Lower lobe of right lung (tissue), 2 donors: ENCODE data around the gene OTOG. TPM values are rescaled to one million over a fixed set of nuclear protein-coding genes. Genes with fewer than 3 reads are reported as not detected.

Experiments
- ATAC-seq, 2 donors: fragments of 200-7000 bp; cut with Tn5 transposase; one replicate each; pipeline ENCODE4 v1.9.1; 2020 to 2022; ENCODE audit warnings: mild to moderate bottlenecking in 2 of 2, moderate library complexity in 2 of 2
- DNase-seq: peaks from one replicate; pipeline ENCODE4 v3.0.0-alpha.2; 2020
- H3K27ac ChIP-seq: fragments of 200-600 bp; one replicate; pipeline ENCODE4 v1.8.0; 2022
- H3K27me3 ChIP-seq: fragments of 200-600 bp; one replicate; pipeline ENCODE4 v1.8.0; 2022; ENCODE audit warnings: low read depth
- H3K36me3 ChIP-seq: fragments of 200-600 bp; one replicate; pipeline ENCODE4 v1.8.0; 2022; ENCODE audit warnings: mild to moderate bottlenecking
- H3K4me1 ChIP-seq: fragments of 200-600 bp; one replicate; pipeline ENCODE4 v1.8.0; 2022
- H3K4me3 ChIP-seq: fragments of 200-600 bp; one replicate; pipeline ENCODE4 v1.8.0; 2022; ENCODE audit warnings: mild to moderate bottlenecking
- H3K9me3 ChIP-seq: fragments of 200-600 bp; one replicate; pipeline ENCODE4 v1.8.0; 2022
- intact Hi-C: fragments of 100-400 bp; cut with DNase I; formaldehyde crosslinking; loops from one replicate; pipeline ENCODE4 v1.11.0; 2022
- total RNA-seq: library from RNA; stranded (reverse); fragmentation: NEBNext Ultra II Directional; extraction: Animal tissue kit (Norgen Biotek cat#: 25700); gene quantifications from one replicate; pipeline ENCODE4 v1.2.1, GENCODE V29; 2021
- TF ChIP-seq, protein P1 (sequence below): fragments of 200-600 bp; IDR thresholded peaks from one replicate; pipeline ENCODE4 v1.8.0; 2022; ENCODE audit warnings: antibody characterized with exemption, mild to moderate bottlenecking
- donor health status: DM: no; HTN: yes; CAD: no; lungs with severe emphysema.

OTOG gene
- total RNA-seq, 1 donor from 2014 or later, result not detected

DNA sequence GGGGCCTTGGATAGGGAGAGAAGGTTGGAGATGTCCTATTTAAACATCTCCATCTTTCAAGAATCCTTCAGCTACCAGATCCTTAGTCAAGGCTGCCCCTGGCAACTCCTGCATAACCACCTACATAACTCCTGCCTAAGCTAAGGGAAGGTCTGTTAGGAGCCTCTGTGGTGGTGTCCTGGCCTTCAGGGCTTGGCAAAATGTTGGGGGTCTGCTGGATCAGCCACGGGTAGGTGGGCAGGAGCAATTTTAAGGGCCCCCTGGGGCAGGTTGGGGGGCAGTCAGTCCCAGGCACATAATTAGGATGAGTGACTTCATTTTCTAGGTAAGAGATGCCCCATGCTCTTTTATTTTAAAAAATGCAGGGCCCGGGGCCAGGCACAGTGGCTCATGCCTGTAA, 28.7 kb upstream of the OTOG start:
- Histone ChIP-seq H3K27ac (no peak overlapping the region), H3K27me3 (no peaks in the 10 kb centered on the region), H3K4me1 (no peaks in the 10 kb centered on the region), H3K9me3 (no peaks in the 10 kb centered on the region), H3K4me3 (no peak overlapping the region), H3K36me3 (no peaks in the 10 kb centered on the region)
- no peak for ATAC-seq
- intact Hi-C loops, result no loop called here
- DNase-seq, result no peak
- TF ChIP-seq, protein P1, sequence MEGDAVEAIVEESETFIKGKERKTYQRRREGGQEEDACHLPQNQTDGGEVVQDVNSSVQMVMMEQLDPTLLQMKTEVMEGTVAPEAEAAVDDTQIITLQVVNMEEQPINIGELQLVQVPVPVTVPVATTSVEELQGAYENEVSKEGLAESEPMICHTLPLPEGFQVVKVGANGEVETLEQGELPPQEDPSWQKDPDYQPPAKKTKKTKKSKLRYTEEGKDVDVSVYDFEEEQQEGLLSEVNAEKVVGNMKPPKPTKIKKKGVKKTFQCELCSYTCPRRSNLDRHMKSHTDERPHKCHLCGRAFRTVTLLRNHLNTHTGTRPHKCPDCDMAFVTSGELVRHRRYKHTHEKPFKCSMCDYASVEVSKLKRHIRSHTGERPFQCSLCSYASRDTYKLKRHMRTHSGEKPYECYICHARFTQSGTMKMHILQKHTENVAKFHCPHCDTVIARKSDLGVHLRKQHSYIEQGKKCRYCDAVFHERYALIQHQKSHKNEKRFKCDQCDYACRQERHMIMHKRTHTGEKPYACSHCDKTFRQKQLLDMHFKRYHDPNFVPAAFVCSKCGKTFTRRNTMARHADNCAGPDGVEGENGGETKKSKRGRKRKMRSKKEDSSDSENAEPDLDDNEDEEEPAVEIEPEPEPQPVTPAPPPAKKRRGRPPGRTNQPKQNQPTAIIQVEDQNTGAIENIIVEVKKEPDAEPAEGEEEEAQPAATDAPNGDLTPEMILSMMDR, result no peak

DNA sequence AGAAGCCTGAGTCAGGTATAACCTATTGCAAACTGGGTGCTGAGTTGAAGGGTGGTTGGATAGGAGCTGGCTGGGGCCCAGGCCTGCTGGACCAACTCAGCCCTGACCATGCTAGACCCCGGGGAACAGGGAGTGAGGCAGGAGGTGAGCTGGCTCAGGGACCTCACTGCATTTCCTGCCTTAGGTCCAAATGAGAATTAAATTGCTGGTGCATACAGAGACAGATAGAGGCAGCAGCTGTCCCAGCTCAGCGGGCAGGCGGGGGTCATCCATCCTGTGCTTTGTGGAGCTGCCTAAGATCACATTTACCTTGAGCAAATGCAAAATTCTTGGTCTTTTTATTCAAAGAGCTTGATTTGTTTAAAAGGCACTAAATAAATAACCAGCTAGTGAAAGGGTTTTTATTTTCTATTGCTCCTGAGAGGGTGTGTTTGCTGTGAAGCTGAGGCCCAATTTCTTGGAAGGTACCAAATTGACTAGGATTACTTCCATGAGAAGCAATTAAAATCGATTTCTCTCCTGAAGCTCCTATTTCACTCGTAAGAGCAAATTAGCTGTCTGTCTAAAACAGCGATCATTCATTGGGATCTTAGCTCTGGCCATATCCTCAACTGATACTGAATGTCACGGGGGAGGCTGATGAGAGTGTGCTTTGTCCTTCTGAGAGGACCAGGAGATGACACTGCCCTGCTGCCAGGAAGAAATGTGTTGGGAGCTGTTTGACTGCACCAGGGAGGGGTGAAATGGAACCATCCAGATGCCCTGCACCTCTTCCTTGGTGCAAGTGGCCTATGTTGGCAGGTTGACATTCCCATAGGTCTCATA, 27.8 kb upstream of the OTOG start:
- ATAC-seq (no peak), DNase-seq (no peak)
- intact Hi-C loops, result no loop called here
- Histone ChIP-seq H3K9me3 (no peaks in the 10 kb centered on the region), H3K4me3 (no peak overlapping the region), H3K36me3 (no peaks in the 10 kb centered on the region), H3K4me1 (no peaks in the 10 kb centered on the region), H3K27me3 (no peaks in the 10 kb centered on the region), H3K27ac (no peak overlapping the region)
- TF ChIP-seq, protein P1, result no peak

DNA sequence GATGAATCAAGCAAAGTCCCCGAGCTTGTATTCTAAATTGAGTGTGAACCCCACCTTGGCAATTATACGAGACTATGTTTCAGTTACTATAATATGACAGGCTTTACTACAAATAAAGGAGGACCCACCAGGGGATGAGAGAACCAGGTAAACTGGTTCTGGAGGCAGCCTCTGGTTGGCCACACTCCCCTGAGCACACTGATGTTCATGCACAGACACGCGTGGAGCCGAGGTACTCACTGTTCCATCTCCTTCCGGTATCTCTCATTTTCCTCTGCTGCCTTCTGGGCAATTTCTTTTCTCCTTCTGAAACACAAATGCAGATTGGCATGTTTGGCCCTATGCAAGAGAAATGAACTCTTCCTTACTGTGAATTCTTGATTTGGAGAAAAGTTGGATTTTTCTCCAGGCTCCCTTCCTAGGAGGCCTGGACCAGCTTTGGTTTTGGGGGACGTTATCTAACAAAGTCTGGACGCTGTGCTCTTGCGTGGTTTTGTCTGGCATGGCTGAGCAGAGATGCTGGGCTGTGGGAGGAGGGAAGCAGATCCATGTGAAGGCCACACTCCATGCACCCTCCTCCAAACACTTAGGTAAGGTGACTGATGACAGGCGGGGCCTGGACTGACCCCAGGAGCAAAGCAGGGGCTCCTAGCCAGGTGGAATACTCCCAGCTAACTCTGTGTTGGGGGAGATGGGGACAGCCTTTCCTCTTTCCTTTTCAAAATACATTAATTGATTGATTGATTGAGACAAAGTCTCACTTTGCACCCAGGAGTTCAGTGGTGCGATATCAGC, 25.8 kb upstream of the OTOG start:
- Histone ChIP-seq H3K4me3 (no peak overlapping the region), H3K9me3 (no peaks in the 10 kb centered on the region), H3K4me1 (no peaks in the 10 kb centered on the region), H3K36me3 (no peaks in the 10 kb centered on the region), H3K27ac (no peak overlapping the region), H3K27me3 (no peaks in the 10 kb centered on the region)
- ATAC-seq, result no peak
- TF ChIP-seq, protein P1, result no peak
- DNase-seq, result no peak
- intact Hi-C loops, result no loop called here

GRCh38 chr11:17522655-17523054, 24.4 kb upstream of the OTOG start:
- intact Hi-C loops, result no loop called here
- Histone ChIP-seq H3K27me3 (no peaks in the 10 kb centered on the region), H3K27ac (no peak overlapping the region), H3K4me3 (no peak overlapping the region), H3K4me1 (no peaks in the 10 kb centered on the region), H3K9me3 (no peaks in the 10 kb centered on the region), H3K36me3 (no peaks in the 10 kb centered on the region)
- DNase-seq (no peak), ATAC-seq (no peak)
- TF ChIP-seq, protein P1, result no peak

GRCh38 chr11:17524221-17524620, 22.8 kb upstream of the OTOG start:
- no peaks in the 10 kb centered on the region for H3K4me1 ChIP-seq
- DNase-seq, result no peak

More at GRCh38 chr11:17524221-17524620, 22.8 kb upstream of the OTOG start:
- Histone ChIP-seq H3K4me3 (no peak overlapping the region), H3K27ac (no peak overlapping the region), H3K27me3 (no peaks in the 10 kb centered on the region), H3K9me3 (no peaks in the 10 kb centered on the region), H3K36me3 (no peaks in the 10 kb centered on the region)
- ATAC-seq, result no peak
- intact Hi-C loops, result no loop called here
- TF ChIP-seq, protein P1, result no peak
